Panc1 (cell line): ENCODE data around the gene PRKAR2B. TPM values are rescaled to one million over a fixed set of nuclear protein-coding genes. Genes with fewer than 3 reads are reported as not detected.

Experiments used
- ATAC-seq: fragments of 200-7000 bp; cut with Tn5 transposase; 2 replicates; pipeline ENCODE4 v1.9.1; 2020; ENCODE audit warnings: mild to moderate bottlenecking, moderate library complexity
- BruUV-seq: library from RNA; stranded (reverse); fragments of 400-500 nt; replicated peaks from 2 replicates; lab custom pipeline; 2021; lab: Mats Ljungman, UMichigan
- CTCF ChIA-PET: fragments of 300-600 bp; sonication (Branson Sonifier 250); formaldehyde crosslinking; loops from one replicate; lab custom pipeline; 2022; ENCODE audit warnings: antibody characterized with exemption; lab: Charles Lee
- POLR2A ChIA-PET: fragments of 300-600 bp; sonication (Branson Sonifier 250); formaldehyde crosslinking; loops from one replicate; lab custom pipeline; 2022; ENCODE audit warnings: antibody characterized with exemption; lab: Charles Lee
- DNase-seq: peaks from one replicate; pipeline ENCODE4 v3.0.0-alpha.2; 2010; ENCODE audit warnings: low read depth, low spot score
- H3K27ac ChIP-seq: 2 replicates; pipeline ENCODE4 v1.5.1; 2011; ENCODE audit warnings: mild to moderate bottlenecking, low read length, inconsistent platforms
- H3K27me3 ChIP-seq: fragments of 200-500 bp; sonication (Bioruptor generic); 2 replicates; pipeline ENCODE4 v1.6.0; 2014; ENCODE audit warnings: low read length, inconsistent platforms; ENCODE audit not compliant: control insufficient read depth, insufficient read depth
- H3K36me3 ChIP-seq: fragments of 200-500 bp; sonication (Bioruptor generic); 2 replicates; pipeline ENCODE4 v1.5.1; 2014; ENCODE audit warnings: inconsistent platforms, mild to moderate bottlenecking, low read length, moderate library complexity; ENCODE audit not compliant: control insufficient read depth, insufficient read depth
- H3K4me1 ChIP-seq: 2 replicates; pipeline ENCODE4 v1.5.1; 2011; ENCODE audit warnings: inconsistent platforms, mild to moderate bottlenecking, low read length, moderate library complexity; ENCODE audit not compliant: control insufficient read depth, insufficient read depth
- H3K4me3 ChIP-seq, 2 experiments: 2 replicates each; pipeline ENCODE4 v1.5.1; 2011 to 2012; ENCODE audit warnings: low read depth in 2 of 2, low read length in 2 of 2, mild to moderate bottlenecking in 2 of 2, inconsistent platforms in 1 of 2, moderate library complexity in 1 of 2
- H3K9me3 ChIP-seq: fragments of 200-500 bp; sonication (Bioruptor generic); 2 replicates; pipeline ENCODE4 v1.5.1; 2014; ENCODE audit warnings: low read depth, mild to moderate bottlenecking, inconsistent platforms, low read length, moderate library complexity; ENCODE audit not compliant: control insufficient read depth, insufficient read depth
- CTCF ChIP-seq: fragments of 450-650 bp; IDR thresholded peaks from 2 replicates; pipeline ENCODE4 v1.5.1; 2017; ENCODE audit warnings: mild to moderate bottlenecking
- POLR2AphosphoS5 ChIP-seq: IDR thresholded peaks from 2 replicates; pipeline ENCODE4 v1.6.1; 2012; ENCODE audit warnings: mild to moderate bottlenecking, low read depth, low read length, moderate library complexity
- REST ChIP-seq, 2 experiments: IDR thresholded peaks; 2 replicates each; pipeline ENCODE4 v1.6.1; 2011 to 2012; ENCODE audit warnings: low read depth in 2 of 2, control low read depth in 1 of 2, low read length in 1 of 2, mild to moderate bottlenecking in 1 of 2, moderate library complexity in 1 of 2; ENCODE audit not compliant: insufficient read depth in 1 of 2
- SIN3A ChIP-seq: IDR thresholded peaks from 2 replicates; pipeline ENCODE4 v1.6.1; 2012; ENCODE audit warnings: low read depth, mild to moderate bottlenecking, low read length, moderate library complexity, borderline replicate concordance; ENCODE audit not compliant: insufficient read depth
- TCF7L2 ChIP-seq: IDR thresholded peaks from 2 replicates; pipeline ENCODE4 v1.6.1; 2011; ENCODE audit warnings: mild to moderate bottlenecking, low read depth, low read length, inconsistent platforms
- in situ Hi-C: cut with HindIII; loops from 2 replicates; pipeline ENCODE4 v1.10.0; 2016; ENCODE audit warnings: low sequenced_read_pairs, low pct_unique_long_range_greater_than_20kb
- intact Hi-C: fragments of 100-400 bp; cut with micrococcal nuclease; formaldehyde crosslinking; loops from one replicate; pipeline ENCODE4 v1.10.0; 2022; ENCODE audit not compliant: unreplicated experiment
- total RNA-seq: library from RNA; stranded (reverse); gene quantifications from one replicate; pipeline ENCODE4 v1.2.1, GENCODE V29; 2021; ENCODE audit not compliant: unreplicated experiment

The PRKAR2B gene
- total RNA-seq, 1 experiment from 2014 or later: 0.51 TPM

- Histone ChIP-seq H3K27me3 (no peaks in the 10 kb centered on the region), H3K36me3 (peaks cover 11% of the 10 kb centered on the region), H3K9me3 (no peaks in the 10 kb centered on the region), H3K4me1 (no peaks in the 10 kb centered on the region), H3K4me3 (no peak overlapping the region), H3K27ac (no peak overlapping the region)
- ChIA-PET CTCF (no interaction called here), POLR2A (no interaction called here)
- intact Hi-C loops (loop anchor here (2.0 to 10.0 kb wide), 3 partner anchors 297 to 671 kb away; no protein-coding TSS in a partner anchor), in situ Hi-C loops (no loop called here)
- DNase-seq (no peak), ATAC-seq (no peak)
- TF ChIP-seq CTCF: no peak
- TF ChIP-seq TCF7L2: no peak
- TF ChIP-seq POLR2AphosphoS5: no peak
- no peak for TF ChIP-seq REST (IDR thresholded peaks at IDR 0.05; ENCODE audit: insufficient read depth in 1 of 2, low read depth in 2 of 2, low read length in 1 of 2)
- no peak for TF ChIP-seq SIN3A
- no TSS peak for BruUV-seq
Measured at GRCh38 chr7:107203607-107204006, 159.1 kb downstream of the PRKAR2B start.

GRCh38 chr7:107206136-107206535, 161.6 kb downstream of the PRKAR2B start:
- intact Hi-C loops: loop anchor here (10.0 kb wide), 1 partner anchor 669 kb away; no protein-coding TSS in a partner anchor
- ChIA-PET POLR2A (no interaction called here), CTCF (interaction anchor here (0.7 kb wide), 1 partner anchor 902 kb away, joined by 4 read pairs; no protein-coding TSS in a partner anchor)
- no peaks in the 10 kb centered on the region for H3K27me3 ChIP-seq
- H3K4me1 ChIP-seq: no peaks in the 10 kb centered on the region
- no peak overlapping the region for H3K4me3 ChIP-seq
- ATAC-seq (no peak), DNase-seq (no peak)
- no peaks in the 10 kb centered on the region for H3K9me3 ChIP-seq
- peaks cover 7% of the 10 kb centered on the region; the same call in 1 of the 2 replicates for H3K36me3 ChIP-seq
- no peak for TF ChIP-seq TCF7L2
- TF ChIP-seq POLR2AphosphoS5: no peak
- TF ChIP-seq REST (IDR thresholded peaks at IDR 0.05; ENCODE audit: insufficient read depth in 1 of 2, low read depth in 2 of 2, low read length in 1 of 2): no peak
- no peak for TF ChIP-seq CTCF
- no peak for TF ChIP-seq SIN3A
- no TSS peak for BruUV-seq
- in situ Hi-C loops: no loop called here
- no peak overlapping the region for H3K27ac ChIP-seq
